ENCODE data around the gene TMEM53. TPM values are rescaled to one million over a fixed set of nuclear protein-coding genes. Genes with fewer than 3 reads are reported as not detected.
A peak's percentile ranks its signal among the peaks of the same experiment; 100 is the strongest.

Gene TMEM53
- total RNA-seq, 1 donor from 2014 or later: 7.3 TPM

DNA sequence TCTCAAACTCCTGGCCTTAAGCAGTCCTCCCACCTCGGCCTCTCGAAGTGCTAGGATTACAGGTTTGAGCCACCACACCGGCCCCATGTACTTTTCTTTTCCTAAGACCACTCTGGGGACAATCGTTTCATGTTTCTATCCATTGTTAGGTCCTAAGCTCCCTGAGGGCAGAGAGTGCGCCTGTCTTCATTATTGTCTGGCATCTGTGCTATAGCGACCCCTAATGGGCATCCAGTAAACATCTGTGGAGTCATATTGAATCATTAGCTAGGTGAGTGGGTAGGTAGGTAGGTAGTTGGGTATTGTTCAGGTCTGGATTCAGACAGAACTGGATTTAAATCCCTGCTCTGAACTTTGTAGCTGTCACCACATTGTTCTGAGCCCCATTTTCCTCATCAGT is 66.1 kb downstream of the TMEM53 start:
- Histone ChIP-seq H3K9ac (ENCODE audit: low read length) (no peak overlapping the region), H3K36me3 (ENCODE audit: insufficient read depth, low read length) (no peaks in the 10 kb centered on the region), H2AFZ (ENCODE audit: low read depth, low read length) (no peak overlapping the region), H3K27ac (ENCODE audit: low read depth, low read length) (no peak overlapping the region), H3K27me3 (ENCODE audit: insufficient read depth, low read length) (peaks cover 11% of the 10 kb centered on the region), H3K79me2 (ENCODE audit: insufficient read depth, low read length) (no peaks in the 10 kb centered on the region), H3K9me3 (ENCODE audit: insufficient read depth, low read depth, low read length) (no peaks in the 10 kb centered on the region), H4K20me1 (ENCODE audit: insufficient read depth, low read length) (no peaks in the 10 kb centered on the region), H3K4me2 (ENCODE audit: low read length) (no peak overlapping the region), H3K4me1 (ENCODE audit: insufficient read depth, low read length) (no peaks in the 10 kb centered on the region), H3K4me3 (ENCODE audit: insufficient read depth, low read depth, low read length) (no peak overlapping the region)
- no peaks in the 10 kb centered on the region for H3K4me1 Mint-ChIP-seq (ENCODE audit: low read depth, unreplicated experiment)
- H3K36me3 Mint-ChIP-seq (ENCODE audit: low read depth, unreplicated experiment): no peaks in the 10 kb centered on the region
- peak; percentile 5 for TF ChIP-seq CTCF (IDR thresholded peaks at IDR 0.05; ENCODE audit: insufficient read depth, low read depth, low read length)
- no peak for TF ChIP-seq EZH2 (IDR thresholded peaks at IDR 0.05; ENCODE audit: insufficient read depth, low read length)
- H3K27ac Mint-ChIP-seq (ENCODE audit: unreplicated experiment): no peak overlapping the region
- DNase-seq (ENCODE audit: low read depth): no peak
- no peak for FAIRE-seq
- peaks cover 27% of the 10 kb centered on the region for H3K27me3 Mint-ChIP-seq (ENCODE audit: low read depth, unreplicated experiment)
- no peak overlapping the region for H3K4me3 Mint-ChIP-seq (ENCODE audit: unreplicated experiment)
- H3K9me3 Mint-ChIP-seq (ENCODE audit: unreplicated experiment): peaks cover 1% of the 10 kb centered on the region

DNA sequence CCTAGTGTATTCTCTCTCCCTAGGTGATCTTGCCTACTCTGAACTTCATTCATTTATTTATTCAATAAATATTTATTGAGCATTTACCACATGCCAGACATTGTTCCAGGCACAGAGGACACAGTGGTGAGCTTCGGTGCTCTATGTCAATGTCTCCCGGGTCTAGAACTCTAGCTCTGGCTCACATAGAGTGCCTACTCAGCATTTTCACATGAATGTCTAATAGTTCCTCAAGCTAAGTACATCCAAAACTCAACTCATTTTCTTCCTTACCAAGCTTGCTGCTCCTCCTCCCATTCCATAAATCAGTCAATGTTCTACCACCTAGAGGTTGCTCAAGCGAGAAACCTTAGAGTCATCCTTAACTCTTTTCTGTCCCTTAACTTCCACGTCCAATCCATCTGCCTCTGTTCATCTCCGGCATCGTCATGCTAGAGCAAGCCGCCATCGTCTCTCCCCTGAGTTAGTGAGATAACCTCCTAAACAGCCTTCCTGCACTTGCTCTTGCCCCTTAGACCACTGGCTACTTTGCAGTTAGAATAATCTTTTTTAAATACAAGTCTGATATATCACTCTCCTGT is 67.5 kb downstream of the TMEM53 start:
- DNase-seq (ENCODE audit: low read depth) (no peak), FAIRE-seq (no peak)
- Mint-ChIP-seq H3K4me3 (ENCODE audit: unreplicated experiment) (no peak overlapping the region), H3K27ac (ENCODE audit: unreplicated experiment) (no peak overlapping the region), H3K9me3 (ENCODE audit: unreplicated experiment) (peaks cover 1% of the 10 kb centered on the region), H3K4me1 (ENCODE audit: low read depth, unreplicated experiment) (no peaks in the 10 kb centered on the region), H3K36me3 (ENCODE audit: low read depth, unreplicated experiment) (no peaks in the 10 kb centered on the region), H3K27me3 (ENCODE audit: low read depth, unreplicated experiment) (peaks cover 23% of the 10 kb centered on the region)
- no peak overlapping the region for H2AFZ ChIP-seq (ENCODE audit: low read depth, low read length)
- no peak overlapping the region for H3K4me2 ChIP-seq (ENCODE audit: low read length)
- H3K9me3 ChIP-seq (ENCODE audit: insufficient read depth, low read depth, low read length): no peaks in the 10 kb centered on the region
- TF ChIP-seq EZH2 (IDR thresholded peaks at IDR 0.05; ENCODE audit: insufficient read depth, low read length) (no peak), CTCF (IDR thresholded peaks at IDR 0.05; ENCODE audit: insufficient read depth, low read depth, low read length) (no peak)
- no peaks in the 10 kb centered on the region for H3K4me1 ChIP-seq (ENCODE audit: insufficient read depth, low read length)
- H3K79me2 ChIP-seq (ENCODE audit: insufficient read depth, low read length): no peaks in the 10 kb centered on the region
- no peak overlapping the region for H3K9ac ChIP-seq (ENCODE audit: low read length)
- no peaks in the 10 kb centered on the region for H4K20me1 ChIP-seq (ENCODE audit: insufficient read depth, low read length)
- H3K27ac ChIP-seq (ENCODE audit: low read depth, low read length): no peak overlapping the region
- no peak overlapping the region for H3K4me3 ChIP-seq (ENCODE audit: insufficient read depth, low read depth, low read length)
- peaks cover 18% of the 10 kb centered on the region for H3K27me3 ChIP-seq (ENCODE audit: insufficient read depth, low read length)
- H3K36me3 ChIP-seq (ENCODE audit: insufficient read depth, low read length): no peaks in the 10 kb centered on the region

DNA sequence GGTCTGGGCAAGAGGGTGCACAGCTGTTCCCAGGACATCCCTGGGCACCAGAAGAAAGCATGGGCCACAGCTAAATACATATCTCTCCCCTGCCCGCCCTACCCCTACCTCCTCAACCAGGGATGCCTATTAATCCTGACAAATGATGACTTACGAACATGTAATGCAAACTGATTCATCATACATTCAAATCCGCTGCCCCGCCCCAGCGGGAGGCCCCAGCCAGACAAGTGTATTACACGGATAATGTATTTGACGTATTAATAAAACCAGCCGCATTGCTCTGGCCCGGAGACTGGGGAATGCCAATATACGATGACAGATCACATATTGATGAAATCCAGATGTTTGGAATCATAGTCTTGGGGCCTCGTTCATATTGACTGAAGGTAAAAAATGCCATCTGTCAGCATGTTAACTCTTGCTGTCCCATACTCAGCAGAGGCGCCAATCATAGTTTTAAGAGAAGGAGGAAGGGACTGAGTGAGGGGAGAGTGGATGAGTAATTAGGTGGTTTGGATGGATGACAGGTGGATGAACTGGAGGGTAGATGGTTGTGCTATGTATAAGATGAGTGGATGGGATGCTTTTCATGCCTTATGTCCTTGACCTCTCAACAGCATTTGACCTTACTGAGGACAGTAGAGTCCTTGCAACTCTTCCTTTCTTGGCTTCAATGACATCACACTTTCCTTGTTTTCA is 68.2 kb downstream of the TMEM53 start:
- H3K27me3 Mint-ChIP-seq (ENCODE audit: low read depth, unreplicated experiment): peaks cover 17% of the 10 kb centered on the region
- H3K9ac ChIP-seq (ENCODE audit: low read length): no peak overlapping the region
- DNase-seq (ENCODE audit: low read depth) (peak; percentile 37), FAIRE-seq (peak; percentile 39)
- no peak overlapping the region for H2AFZ ChIP-seq (ENCODE audit: low read depth, low read length)
- no peak overlapping the region for H3K4me2 ChIP-seq (ENCODE audit: low read length)
- no peaks in the 10 kb centered on the region for H3K79me2 ChIP-seq (ENCODE audit: insufficient read depth, low read length)
- H3K9me3 Mint-ChIP-seq (ENCODE audit: unreplicated experiment): peaks cover 1% of the 10 kb centered on the region
- no peak overlapping the region for H3K4me3 Mint-ChIP-seq (ENCODE audit: unreplicated experiment)
- TF ChIP-seq CTCF (IDR thresholded peaks at IDR 0.05; ENCODE audit: insufficient read depth, low read depth, low read length) (no peak), EZH2 (IDR thresholded peaks at IDR 0.05; ENCODE audit: insufficient read depth, low read length) (no peak)
- H3K36me3 Mint-ChIP-seq (ENCODE audit: low read depth, unreplicated experiment): no peaks in the 10 kb centered on the region
- no peaks in the 10 kb centered on the region for H3K4me1 Mint-ChIP-seq (ENCODE audit: low read depth, unreplicated experiment)
- H3K4me1 ChIP-seq (ENCODE audit: insufficient read depth, low read length): no peaks in the 10 kb centered on the region
- no peak overlapping the region for H3K27ac ChIP-seq (ENCODE audit: low read depth, low read length)
- H3K4me3 ChIP-seq (ENCODE audit: insufficient read depth, low read depth, low read length): no peak overlapping the region
- no peak overlapping the region for H3K27ac Mint-ChIP-seq (ENCODE audit: unreplicated experiment)
- no peaks in the 10 kb centered on the region for H3K9me3 ChIP-seq (ENCODE audit: insufficient read depth, low read depth, low read length)
- peaks cover 23% of the 10 kb centered on the region for H3K27me3 ChIP-seq (ENCODE audit: insufficient read depth, low read length)
- no peaks in the 10 kb centered on the region for H4K20me1 ChIP-seq (ENCODE audit: insufficient read depth, low read length)
- no peaks in the 10 kb centered on the region for H3K36me3 ChIP-seq (ENCODE audit: insufficient read depth, low read length)

Measured in astrocyte (in vitro differentiated cells and primary cell).